Measurements from ENCODE around the gene NELFB. TPM values are rescaled to one million over a fixed set of nuclear protein-coding genes. Genes with fewer than 3 reads are reported as not detected.
A peak's percentile ranks its signal among the peaks of the same experiment; 100 is the strongest.

Gene NELFB
- total and polyA plus RNA-seq, 9 of the 15 experiments (the other 6 are each of a cell fraction or from before 2014, with no cell fraction given): 0.24 to 84.0 (median 29.7) TPM

- peak; percentile 62 for TF ChIP-seq U2AF1 (optimal IDR thresholded peaks at IDR 0.05; ENCODE audit: low read depth, low read length)
- TF ChIP-seq ELF4 (CRISPR knock-in tag; IDR thresholded peaks at IDR 0.05): no peak
- TF ChIP-seq, protein P1, sequence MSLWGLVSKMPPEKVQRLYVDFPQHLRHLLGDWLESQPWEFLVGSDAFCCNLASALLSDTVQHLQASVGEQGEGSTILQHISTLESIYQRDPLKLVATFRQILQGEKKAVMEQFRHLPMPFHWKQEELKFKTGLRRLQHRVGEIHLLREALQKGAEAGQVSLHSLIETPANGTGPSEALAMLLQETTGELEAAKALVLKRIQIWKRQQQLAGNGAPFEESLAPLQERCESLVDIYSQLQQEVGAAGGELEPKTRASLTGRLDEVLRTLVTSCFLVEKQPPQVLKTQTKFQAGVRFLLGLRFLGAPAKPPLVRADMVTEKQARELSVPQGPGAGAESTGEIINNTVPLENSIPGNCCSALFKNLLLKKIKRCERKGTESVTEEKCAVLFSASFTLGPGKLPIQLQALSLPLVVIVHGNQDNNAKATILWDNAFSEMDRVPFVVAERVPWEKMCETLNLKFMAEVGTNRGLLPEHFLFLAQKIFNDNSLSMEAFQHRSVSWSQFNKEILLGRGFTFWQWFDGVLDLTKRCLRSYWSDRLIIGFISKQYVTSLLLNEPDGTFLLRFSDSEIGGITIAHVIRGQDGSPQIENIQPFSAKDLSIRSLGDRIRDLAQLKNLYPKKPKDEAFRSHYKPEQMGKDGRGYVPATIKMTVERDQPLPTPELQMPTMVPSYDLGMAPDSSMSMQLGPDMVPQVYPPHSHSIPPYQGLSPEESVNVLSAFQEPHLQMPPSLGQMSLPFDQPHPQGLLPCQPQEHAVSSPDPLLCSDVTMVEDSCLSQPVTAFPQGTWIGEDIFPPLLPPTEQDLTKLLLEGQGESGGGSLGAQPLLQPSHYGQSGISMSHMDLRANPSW (CRISPR knock-in tag; IDR thresholded peaks at IDR 0.05): no peak
- TF ChIP-seq SMARCB1 (IDR thresholded peaks at IDR 0.05; ENCODE audit: insufficient read length, low read depth): no peak
- TF ChIP-seq SAFB (IDR thresholded peaks at IDR 0.05; ENCODE audit: borderline replicate concordance, low read depth, low read length): peak; percentile 93
- peak; percentile 41; the same call in 1 of the 2 replicates for TF ChIP-seq NCOR1 (IDR thresholded peaks at IDR 0.05)
- no peak for TF ChIP-seq FOSL1 (tag; conservative IDR thresholded peaks at IDR 0.05)
- TF ChIP-seq, protein P2, sequence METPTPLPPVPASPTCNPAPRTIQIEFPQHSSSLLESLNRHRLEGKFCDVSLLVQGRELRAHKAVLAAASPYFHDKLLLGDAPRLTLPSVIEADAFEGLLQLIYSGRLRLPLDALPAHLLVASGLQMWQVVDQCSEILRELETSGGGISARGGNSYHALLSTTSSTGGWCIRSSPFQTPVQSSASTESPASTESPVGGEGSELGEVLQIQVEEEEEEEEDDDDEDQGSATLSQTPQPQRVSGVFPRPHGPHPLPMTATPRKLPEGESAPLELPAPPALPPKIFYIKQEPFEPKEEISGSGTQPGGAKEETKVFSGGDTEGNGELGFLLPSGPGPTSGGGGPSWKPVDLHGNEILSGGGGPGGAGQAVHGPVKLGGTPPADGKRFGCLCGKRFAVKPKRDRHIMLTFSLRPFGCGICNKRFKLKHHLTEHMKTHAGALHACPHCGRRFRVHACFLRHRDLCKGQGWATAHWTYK (CRISPR knock-in tag; IDR thresholded peaks at IDR 0.05): peak; percentile 62; the same call in 1 of the 2 replicates
- no peak for TF ChIP-seq ZNF57 (CRISPR knock-in tag; IDR thresholded peaks at IDR 0.05)
- TF ChIP-seq ZNF668 (CRISPR knock-in tag; IDR thresholded peaks at IDR 0.05): no peak
- TF ChIP-seq, protein P3, sequence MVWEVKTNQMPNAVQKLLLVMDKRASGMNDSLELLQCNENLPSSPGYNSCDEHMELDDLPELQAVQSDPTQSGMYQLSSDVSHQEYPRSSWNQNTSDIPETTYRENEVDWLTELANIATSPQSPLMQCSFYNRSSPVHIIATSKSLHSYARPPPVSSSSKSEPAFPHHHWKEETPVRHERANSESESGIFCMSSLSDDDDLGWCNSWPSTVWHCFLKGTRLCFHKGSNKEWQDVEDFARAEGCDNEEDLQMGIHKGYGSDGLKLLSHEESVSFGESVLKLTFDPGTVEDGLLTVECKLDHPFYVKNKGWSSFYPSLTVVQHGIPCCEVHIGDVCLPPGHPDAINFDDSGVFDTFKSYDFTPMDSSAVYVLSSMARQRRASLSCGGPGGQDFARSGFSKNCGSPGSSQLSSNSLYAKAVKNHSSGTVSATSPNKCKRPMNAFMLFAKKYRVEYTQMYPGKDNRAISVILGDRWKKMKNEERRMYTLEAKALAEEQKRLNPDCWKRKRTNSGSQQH (CRISPR knock-in tag; IDR thresholded peaks at IDR 0.05): no peak
- TF ChIP-seq ZNF311 (CRISPR knock-in tag; IDR thresholded peaks at IDR 0.05): no peak
- peak; percentile 53; the same call in 1 of the 2 replicates for TF ChIP-seq POLR2AphosphoS2 (IDR thresholded peaks at IDR 0.05; ENCODE audit: low read length)
- no peak for TF ChIP-seq PHB2 (IDR thresholded peaks at IDR 0.05; ENCODE audit: low read depth)
- TF ChIP-seq FOXJ2 (tag; IDR thresholded peaks at IDR 0.05): no peak
- no peak for TF ChIP-seq SETDB1 (IDR thresholded peaks at IDR 0.05; ENCODE audit: low read length)
- no peak for TF ChIP-seq CBX3 (IDR thresholded peaks at IDR 0.05; ENCODE audit: borderline replicate concordance in 1 of 2, low read length in 2 of 2)
- TF ChIP-seq CLOCK (CRISPR knock-in tag; IDR thresholded peaks at IDR 0.05; ENCODE audit: borderline replicate concordance): no peak
- TF ChIP-seq SPI1 (IDR thresholded peaks at IDR 0.05; ENCODE audit: borderline replicate concordance, low read depth, low read length): peak; percentile 37; the same call in 1 of the 2 replicates
- peak; percentile 36; the same call in 1 of the 2 replicates for TF ChIP-seq ARID1B (IDR thresholded peaks at IDR 0.05)
These were observed at the start of gene NELFB (continued) for GRCh38 chr9:137254624-137255447.
